SK-N-SH treated with all-trans-retinoic acid at 6 μM for 48 hours (cell line): ENCODE measurements around the gene LTBR.

ENCODE experiments used
- ATAC-seq: fragments of 200-7000 bp; cut with Tn5 transposase; 3 replicates; pipeline ENCODE4 v1.9.1; 2020; ENCODE audit warnings: mild to moderate bottlenecking, moderate library complexity
- ARNTL ChIP-seq: fragments of 450-650 bp; formaldehyde crosslinking; IDR thresholded peaks from 2 replicates; pipeline ENCODE4 v1.5.0; 2020; ENCODE audit warnings: low read depth, mild to moderate bottlenecking, moderate library complexity, borderline replicate concordance
- BACH2 ChIP-seq: fragments of 250-450 bp; sonication (Bioruptor Pico); IDR thresholded peaks from 2 replicates; pipeline ENCODE4 v1.9.0; 2021; ENCODE audit warnings: mild to moderate bottlenecking, borderline replicate concordance
- CREB5 ChIP-seq: fragments of 250-450 bp; sonication (Bioruptor Pico); IDR thresholded peaks from 2 replicates; pipeline ENCODE4 v1.5.1; 2020; ENCODE audit warnings: low read depth, mild to moderate bottlenecking, moderate library complexity
- ESRRG ChIP-seq: fragments of 250-450 bp; sonication (Bioruptor Pico); IDR thresholded peaks from 2 replicates; pipeline ENCODE4 v1.6.1; 2021; ENCODE audit warnings: mild to moderate bottlenecking
- GLIS3 ChIP-seq: fragments of 250-450 bp; sonication (Bioruptor Pico); IDR thresholded peaks from 2 replicates; pipeline ENCODE4 v1.5.0; 2020; ENCODE audit warnings: mild to moderate bottlenecking, moderate library complexity
- ISL1 ChIP-seq: fragments of 250-450 bp; sonication (Bioruptor Pico); IDR thresholded peaks from 2 replicates; pipeline ENCODE4 v2.1.2; 2022; ENCODE audit warnings: mild to moderate bottlenecking, moderate library complexity
- OSR1 ChIP-seq: fragments of 250-450 bp; sonication (Bioruptor Pico); IDR thresholded peaks from 2 replicates; pipeline ENCODE4 v1.8.0; 2022; ENCODE audit warnings: moderate library complexity, mild to moderate bottlenecking, inconsistent platforms
- PATZ1 ChIP-seq: fragments of 250-450 bp; sonication (Bioruptor Pico); IDR thresholded peaks from 2 replicates; pipeline ENCODE4 v1.8.0; 2020; ENCODE audit warnings: mild to moderate bottlenecking, moderate library complexity, borderline replicate concordance
- PPARA ChIP-seq: fragments of 250-450 bp; sonication (Bioruptor Pico); IDR thresholded peaks from 2 replicates; pipeline ENCODE4 v1.5.0; 2020; ENCODE audit warnings: mild to moderate bottlenecking, borderline replicate concordance
- RARB ChIP-seq: fragments of 250-450 bp; sonication (Bioruptor Pico); IDR thresholded peaks from 2 replicates; pipeline ENCODE4 v1.8.0; 2021; ENCODE audit warnings: mild to moderate bottlenecking, moderate library complexity
- SNAI2 ChIP-seq: fragments of 250-450 bp; sonication (Bioruptor Pico); IDR thresholded peaks from 2 replicates; pipeline ENCODE4 v1.5.0; 2020; ENCODE audit warnings: mild to moderate bottlenecking, moderate library complexity
- TCF4 ChIP-seq: fragments of 250-450 bp; sonication (Bioruptor Pico); IDR thresholded peaks from 2 replicates; pipeline ENCODE4 v1.8.0; 2021; ENCODE audit warnings: mild to moderate bottlenecking, moderate library complexity, borderline replicate concordance
- TOX ChIP-seq: fragments of 250-450 bp; sonication (Bioruptor Pico); IDR thresholded peaks from 2 replicates; pipeline ENCODE4 v1.8.0; 2021; ENCODE audit warnings: mild to moderate bottlenecking, moderate library complexity, borderline replicate concordance
- ZC3H10 ChIP-seq: fragments of 250-450 bp; sonication (Bioruptor Pico); IDR thresholded peaks from 2 replicates; pipeline ENCODE4 v1.5.1; 2021; ENCODE audit warnings: mild to moderate bottlenecking, moderate library complexity
- ZFP3 ChIP-seq: fragments of 250-450 bp; sonication (Bioruptor Pico); IDR thresholded peaks from 2 replicates; pipeline ENCODE4 v1.5.0; 2020; ENCODE audit warnings: mild to moderate bottlenecking, moderate library complexity
- ZFP30 ChIP-seq: fragments of 450-650 bp; formaldehyde crosslinking; IDR thresholded peaks from 2 replicates; pipeline ENCODE4 v1.5.0; 2022; ENCODE audit warnings: mild to moderate bottlenecking, moderate library complexity
- ZNF565 ChIP-seq: fragments of 450-650 bp; formaldehyde crosslinking; conservative IDR thresholded peaks from 2 replicates; pipeline ENCODE4 v1.5.0; 2020; ENCODE audit warnings: low read depth, mild to moderate bottlenecking, moderate library complexity
- ZNF70 ChIP-seq: fragments of 450-650 bp; formaldehyde crosslinking; IDR thresholded peaks from 2 replicates; pipeline ENCODE4 v1.5.0; 2020; ENCODE audit warnings: mild to moderate bottlenecking, moderate library complexity
- TF ChIP-seq, protein P1 (sequence below): fragments of 250-450 bp; sonication (Bioruptor Pico); IDR thresholded peaks from 2 replicates; pipeline ENCODE4 v1.5.0; 2020; ENCODE audit warnings: mild to moderate bottlenecking, moderate library complexity
- TF ChIP-seq, protein P2 (sequence below): fragments of 250-450 bp; sonication (Bioruptor Pico); IDR thresholded peaks from 2 replicates; pipeline ENCODE4 v1.5.1; 2021; ENCODE audit warnings: mild to moderate bottlenecking, moderate library complexity

Gene LTBR

DNA sequence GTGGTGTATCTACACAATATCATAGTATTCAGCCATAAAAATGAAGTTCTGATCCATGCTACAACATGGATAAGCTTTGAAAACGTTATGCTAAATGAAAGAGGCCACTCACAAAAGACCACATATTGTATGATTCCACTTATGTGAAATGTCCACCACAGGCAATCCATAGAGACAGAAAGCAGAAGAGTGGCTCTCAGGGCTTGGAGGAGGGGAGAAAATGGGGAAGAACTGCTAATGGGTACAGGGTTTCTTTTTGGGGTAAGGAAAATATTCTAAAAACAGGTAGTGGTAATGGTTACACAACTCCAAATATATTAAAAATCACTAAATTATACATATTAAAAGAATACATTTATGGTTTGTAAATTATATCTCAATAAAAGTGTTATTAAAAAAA, 25.1 kb upstream of the LTBR start (continued):
- TF ChIP-seq ESRRG (CRISPR knock-in tag): no peak
- TF ChIP-seq ZFP30 (CRISPR knock-in tag): no peak
- TF ChIP-seq, all 23 proteins: peak for 0

GRCh38 chr12:6360080-6360571, 23.8 kb upstream of the LTBR start:
- no peak for ATAC-seq
- TF ChIP-seq OSR1 (no peak), SNAI2 (no peak), ESRRG (CRISPR knock-in tag) (no peak), PPARA (CRISPR knock-in tag) (no peak), PATZ1 (CRISPR knock-in tag) (no peak)
- TF ChIP-seq, all 23 proteins: peak for 0

DNA sequence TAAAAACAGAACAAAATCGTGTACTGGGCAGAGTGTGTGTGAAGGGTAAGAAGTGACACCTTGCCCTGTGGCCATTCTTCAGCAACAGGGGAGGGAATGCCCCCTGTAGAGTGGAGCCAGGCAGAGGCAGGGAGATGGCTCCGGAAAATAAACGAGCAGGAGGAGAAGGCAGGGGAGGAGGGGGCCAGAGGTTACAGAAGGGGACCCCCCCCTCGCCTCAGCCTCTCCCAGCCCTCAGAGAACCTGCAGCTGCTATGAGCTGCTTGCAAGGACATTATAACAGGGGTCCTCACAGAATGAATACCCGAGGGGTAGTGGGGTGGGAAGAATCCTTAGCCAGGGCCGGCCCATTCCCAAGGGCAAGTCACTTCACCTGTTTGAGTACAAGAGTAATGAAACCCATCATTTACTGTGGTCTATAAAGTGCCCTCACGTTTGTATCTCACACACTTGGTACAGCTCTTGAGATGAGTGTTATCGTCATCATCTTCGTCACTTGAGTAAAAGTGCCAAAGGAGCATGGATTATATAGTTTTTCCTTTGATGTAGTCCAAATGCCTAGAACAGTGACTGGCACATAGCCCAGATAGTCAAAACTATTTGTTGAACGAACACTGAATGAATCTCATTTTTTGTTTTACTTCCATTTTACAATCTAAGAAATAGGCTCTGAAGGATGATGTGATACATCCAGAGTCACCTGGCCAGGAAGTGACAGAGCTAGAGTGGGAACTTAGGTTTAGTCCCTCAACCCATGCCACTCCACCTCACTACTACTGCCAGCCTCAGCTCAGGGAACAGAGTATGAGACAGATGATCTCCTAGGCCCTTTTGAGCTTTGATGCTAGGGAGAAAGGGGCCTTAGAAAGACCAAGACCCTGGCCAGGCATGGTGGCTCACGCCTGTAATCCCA, 23.1 kb upstream of the LTBR start:
- ATAC-seq: no peak
- TF ChIP-seq, protein P1, sequence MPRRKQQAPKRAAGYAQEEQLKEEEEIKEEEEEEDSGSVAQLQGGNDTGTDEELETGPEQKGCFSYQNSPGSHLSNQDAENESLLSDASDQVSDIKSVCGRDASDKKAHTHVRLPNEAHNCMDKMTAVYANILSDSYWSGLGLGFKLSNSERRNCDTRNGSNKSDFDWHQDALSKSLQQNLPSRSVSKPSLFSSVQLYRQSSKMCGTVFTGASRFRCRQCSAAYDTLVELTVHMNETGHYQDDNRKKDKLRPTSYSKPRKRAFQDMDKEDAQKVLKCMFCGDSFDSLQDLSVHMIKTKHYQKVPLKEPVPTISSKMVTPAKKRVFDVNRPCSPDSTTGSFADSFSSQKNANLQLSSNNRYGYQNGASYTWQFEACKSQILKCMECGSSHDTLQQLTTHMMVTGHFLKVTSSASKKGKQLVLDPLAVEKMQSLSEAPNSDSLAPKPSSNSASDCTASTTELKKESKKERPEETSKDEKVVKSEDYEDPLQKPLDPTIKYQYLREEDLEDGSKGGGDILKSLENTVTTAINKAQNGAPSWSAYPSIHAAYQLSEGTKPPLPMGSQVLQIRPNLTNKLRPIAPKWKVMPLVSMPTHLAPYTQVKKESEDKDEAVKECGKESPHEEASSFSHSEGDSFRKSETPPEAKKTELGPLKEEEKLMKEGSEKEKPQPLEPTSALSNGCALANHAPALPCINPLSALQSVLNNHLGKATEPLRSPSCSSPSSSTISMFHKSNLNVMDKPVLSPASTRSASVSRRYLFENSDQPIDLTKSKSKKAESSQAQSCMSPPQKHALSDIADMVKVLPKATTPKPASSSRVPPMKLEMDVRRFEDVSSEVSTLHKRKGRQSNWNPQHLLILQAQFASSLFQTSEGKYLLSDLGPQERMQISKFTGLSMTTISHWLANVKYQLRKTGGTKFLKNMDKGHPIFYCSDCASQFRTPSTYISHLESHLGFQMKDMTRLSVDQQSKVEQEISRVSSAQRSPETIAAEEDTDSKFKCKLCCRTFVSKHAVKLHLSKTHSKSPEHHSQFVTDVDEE (CRISPR knock-in tag): no peak
- TF ChIP-seq ISL1 (CRISPR knock-in tag) (no peak), ZFP30 (CRISPR knock-in tag) (no peak), ZC3H10 (CRISPR knock-in tag) (no peak), CREB5 (no peak), ZFP3 (CRISPR knock-in tag) (no peak), TOX (CRISPR knock-in tag) (no peak), SNAI2 (no peak), RARB (no peak), GLIS3 (CRISPR knock-in tag) (no peak), ZNF565 (CRISPR knock-in tag) (no peak), ZNF70 (no peak), PPARA (CRISPR knock-in tag) (no peak)
- TF ChIP-seq, protein P2, sequence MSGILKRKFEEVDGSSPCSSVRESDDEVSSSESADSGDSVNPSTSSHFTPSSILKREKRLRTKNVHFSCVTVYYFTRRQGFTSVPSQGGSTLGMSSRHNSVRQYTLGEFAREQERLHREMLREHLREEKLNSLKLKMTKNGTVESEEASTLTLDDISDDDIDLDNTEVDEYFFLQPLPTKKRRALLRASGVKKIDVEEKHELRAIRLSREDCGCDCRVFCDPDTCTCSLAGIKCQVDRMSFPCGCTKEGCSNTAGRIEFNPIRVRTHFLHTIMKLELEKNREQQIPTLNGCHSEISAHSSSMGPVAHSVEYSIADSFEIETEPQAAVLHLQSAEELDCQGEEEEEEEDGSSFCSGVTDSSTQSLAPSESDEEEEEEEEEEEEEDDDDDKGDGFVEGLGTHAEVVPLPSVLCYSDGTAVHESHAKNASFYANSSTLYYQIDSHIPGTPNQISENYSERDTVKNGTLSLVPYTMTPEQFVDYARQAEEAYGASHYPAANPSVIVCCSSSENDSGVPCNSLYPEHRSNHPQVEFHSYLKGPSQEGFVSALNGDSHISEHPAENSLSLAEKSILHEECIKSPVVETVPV (CRISPR knock-in tag): no peak

DNA sequence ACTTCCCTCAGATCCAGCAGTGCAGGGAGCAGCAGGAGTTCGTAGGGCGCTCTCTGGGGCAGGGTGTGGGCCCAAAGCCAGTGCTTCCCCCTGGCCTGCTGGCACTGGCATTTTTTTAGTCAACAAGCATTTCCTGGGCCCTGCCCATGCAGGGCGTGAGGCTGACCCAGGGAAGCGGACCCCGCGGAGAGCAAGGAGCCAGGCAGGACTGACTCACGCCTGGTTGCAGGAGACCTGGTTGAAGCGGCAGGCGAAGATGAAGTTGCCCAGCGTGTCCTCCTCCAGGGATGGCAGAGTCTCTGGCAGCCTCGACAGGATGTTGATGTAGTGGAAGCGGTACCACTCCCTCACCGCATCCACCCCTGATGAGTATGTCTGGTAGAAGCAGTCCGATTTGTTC, 22.1 kb upstream of the LTBR start:
- ATAC-seq: peak; percentile 57
- TF ChIP-seq, protein P2 (CRISPR knock-in tag): no peak
- TF ChIP-seq PATZ1 (CRISPR knock-in tag): no peak
- no peak for TF ChIP-seq BACH2 (CRISPR knock-in tag)
- no peak for TF ChIP-seq PPARA (CRISPR knock-in tag)
- TF ChIP-seq ZFP3 (CRISPR knock-in tag): no peak
- TF ChIP-seq TCF4 (CRISPR knock-in tag): no peak
- no peak for TF ChIP-seq ZFP30 (CRISPR knock-in tag)
- TF ChIP-seq CREB5: no peak
- TF ChIP-seq ZNF565 (CRISPR knock-in tag): no peak
- TF ChIP-seq ZC3H10 (CRISPR knock-in tag): no peak
- no peak for TF ChIP-seq GLIS3 (CRISPR knock-in tag)
- TF ChIP-seq ARNTL (CRISPR knock-in tag): no peak
- no peak for TF ChIP-seq ESRRG (CRISPR knock-in tag)
- TF ChIP-seq OSR1: no peak
- TF ChIP-seq TOX (CRISPR knock-in tag): no peak
- TF ChIP-seq RARB: no peak
